NCI-H226 (cell line): ENCODE data around the gene VAMP8.
"Not testable (repeated sequence)": the region's sequence is repeated elsewhere in the genome, so short reads cannot be mapped to it uniquely, and the experiment has no call there.

Experiments used
- DNase-seq: peaks from one replicate; pipeline ENCODE4 v3.0.0-alpha.2; 2015

Gene VAMP8

DNA sequence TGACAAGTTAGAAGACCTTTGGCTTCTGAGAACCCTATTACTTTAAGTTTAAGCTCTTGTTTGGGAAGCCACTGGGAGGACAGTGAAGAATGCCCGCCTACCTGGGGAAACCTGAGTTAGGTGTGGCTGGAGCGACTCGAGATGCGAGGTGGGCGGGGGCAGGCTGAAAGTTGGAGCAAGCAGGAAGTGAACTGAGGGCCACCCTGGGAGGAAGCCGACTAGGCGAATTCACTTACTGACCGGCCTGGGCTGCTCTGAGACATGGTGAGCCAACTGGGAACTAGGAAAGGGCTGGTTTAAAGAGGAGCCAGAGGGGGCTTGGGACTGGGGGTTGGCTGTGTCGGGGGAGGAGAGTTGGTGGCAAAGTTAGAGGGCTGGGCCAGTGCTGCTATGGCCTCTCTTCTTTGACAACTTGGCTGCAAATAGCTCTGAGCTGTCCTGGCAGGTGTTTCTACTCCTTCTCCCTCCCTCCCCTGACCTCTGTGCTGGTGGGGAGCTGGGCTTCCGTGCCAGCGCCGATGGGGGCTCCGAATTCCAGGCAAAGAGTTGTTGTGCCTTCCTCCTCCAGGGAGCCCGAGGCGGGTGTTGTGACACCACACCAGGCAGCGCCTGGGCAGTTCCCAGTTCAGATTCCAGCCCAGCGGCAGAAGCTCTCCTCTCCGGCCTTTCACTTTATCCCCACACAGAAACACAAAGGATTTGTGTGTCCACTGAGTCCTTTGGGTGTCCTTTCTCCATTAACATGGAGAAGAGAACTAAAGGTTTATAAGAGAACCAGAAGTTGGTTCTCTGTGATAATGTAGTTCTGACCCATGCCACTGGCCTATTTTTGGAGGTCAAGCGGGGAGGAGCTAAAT, at the start of gene VAMP8:
TSS of gene VAMP8 (plus strand) at position 201 of the 857 bp plus-strand sequence. CDS start at position 262, 61 bp downstream.
- DNase-seq: peak; percentile 47

DNA sequence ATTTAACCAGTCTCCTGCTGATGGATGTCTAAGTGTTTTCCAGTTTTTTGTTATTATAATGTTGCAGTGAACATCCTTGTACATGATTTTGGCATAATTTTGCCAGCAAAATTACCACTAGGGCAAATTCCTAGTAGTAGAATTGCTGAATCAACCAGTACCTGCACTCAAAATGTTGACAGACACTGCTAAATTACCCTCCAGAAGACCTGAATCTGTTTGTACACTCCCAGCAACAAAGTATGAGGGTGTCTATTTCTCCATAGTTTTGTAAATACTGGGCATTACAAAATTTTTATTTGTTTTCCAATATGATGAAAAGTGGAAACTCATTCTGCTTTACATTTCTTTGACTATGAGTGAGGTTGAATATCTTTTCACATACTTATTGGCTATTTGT, 49.6 kb upstream of the VAMP8 start:
- DNase-seq: no peak

DNA sequence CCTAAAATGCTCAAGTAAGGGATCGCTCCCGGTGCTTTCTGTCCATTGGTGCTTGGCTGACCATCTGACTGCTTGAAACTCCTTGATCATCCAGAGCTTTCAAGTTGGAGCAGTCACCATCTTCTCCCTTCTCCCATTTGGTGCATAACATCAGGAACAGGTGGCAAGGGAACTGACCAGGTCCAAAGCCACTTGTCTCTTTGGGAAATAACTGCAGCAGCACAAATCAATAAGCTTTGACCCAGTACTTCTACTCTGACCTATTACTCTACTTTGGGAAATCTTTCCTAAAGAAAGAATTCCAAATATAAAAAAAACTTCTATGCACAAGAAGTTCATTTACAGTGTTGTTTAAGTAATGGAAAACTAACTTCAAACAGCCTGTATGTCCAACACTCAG, 49.0 kb upstream of the VAMP8 start:
- DNase-seq: no peak

DNA sequence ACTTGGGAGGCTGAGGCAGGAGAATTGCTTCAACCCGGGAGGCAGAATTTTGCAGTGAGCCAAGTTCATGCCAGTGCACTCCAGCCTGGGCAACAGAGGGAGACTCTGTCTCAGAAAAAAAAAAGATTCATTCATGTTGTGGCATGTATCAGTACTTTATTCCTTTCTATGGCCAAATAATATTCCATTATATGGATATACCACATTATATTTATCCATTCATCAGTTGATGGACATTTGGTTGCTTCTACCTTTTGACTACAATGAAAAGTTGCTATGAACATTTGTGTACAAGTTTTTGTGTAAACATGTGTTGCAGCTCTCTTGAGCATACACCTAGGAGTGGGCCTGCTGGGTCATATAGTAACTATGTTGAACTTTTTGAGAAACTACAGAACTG, 47.6 kb upstream of the VAMP8 start:
- no peak for DNase-seq

DNA sequence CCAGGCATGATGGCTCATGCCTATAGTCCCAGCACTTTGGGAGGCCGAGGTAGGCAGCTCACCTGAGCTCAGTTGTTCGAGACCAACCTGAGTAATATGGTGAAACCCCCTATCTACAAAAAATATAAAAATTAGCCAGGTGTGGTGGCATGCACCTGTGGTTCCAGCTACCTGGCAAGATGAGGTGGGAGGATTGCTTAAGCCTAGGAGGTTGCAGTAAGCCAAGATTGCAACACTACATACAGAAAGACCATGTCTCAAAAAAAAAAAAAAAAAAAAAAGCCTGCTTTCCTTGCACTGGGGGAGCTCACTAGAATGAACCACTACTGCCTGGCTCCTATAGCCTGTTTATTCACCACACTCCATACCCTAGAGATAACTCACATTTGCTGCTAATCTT, 45.8 kb upstream of the VAMP8 start:
- no peak for DNase-seq

DNA sequence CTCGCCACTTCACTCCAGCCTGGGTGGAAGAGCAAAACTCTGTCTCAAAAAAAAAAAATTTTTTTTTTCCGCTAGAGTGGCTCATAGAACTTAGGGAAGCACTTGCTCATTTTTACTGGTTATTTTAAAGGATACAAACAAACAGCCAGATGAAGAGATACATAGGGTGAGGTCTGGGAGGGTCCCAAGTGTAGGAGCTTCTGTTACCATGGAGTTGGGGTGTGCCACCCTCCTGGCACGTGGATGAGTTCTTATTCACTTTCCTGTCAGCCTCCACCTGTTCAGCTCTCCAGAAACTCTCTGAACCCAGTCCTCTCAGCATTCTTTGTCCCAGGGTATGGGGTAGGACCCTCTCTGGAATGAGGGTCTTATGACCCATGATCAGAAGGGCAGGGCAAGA, 43.3 kb upstream of the VAMP8 start:
- no peak for DNase-seq

DNA sequence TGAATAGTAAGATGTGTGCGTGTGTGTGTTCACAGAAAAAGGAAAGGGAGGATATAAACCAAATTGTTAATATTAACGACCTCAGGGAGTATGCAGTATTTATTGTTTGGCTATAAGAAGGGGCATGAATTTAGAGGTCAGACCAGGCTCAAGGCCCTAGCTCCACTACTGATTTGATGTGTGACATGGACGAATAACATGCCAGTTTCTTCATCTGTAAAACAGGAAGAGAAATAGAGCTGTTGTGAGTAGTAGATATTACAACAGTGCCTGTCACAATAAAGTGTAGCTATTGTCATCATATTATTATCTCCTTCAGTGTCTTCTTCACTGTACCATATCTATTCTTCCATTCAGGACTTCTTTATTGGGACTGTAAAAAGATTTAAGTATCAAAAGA, 42.5 kb upstream of the VAMP8 start:
- no peak for DNase-seq

DNA sequence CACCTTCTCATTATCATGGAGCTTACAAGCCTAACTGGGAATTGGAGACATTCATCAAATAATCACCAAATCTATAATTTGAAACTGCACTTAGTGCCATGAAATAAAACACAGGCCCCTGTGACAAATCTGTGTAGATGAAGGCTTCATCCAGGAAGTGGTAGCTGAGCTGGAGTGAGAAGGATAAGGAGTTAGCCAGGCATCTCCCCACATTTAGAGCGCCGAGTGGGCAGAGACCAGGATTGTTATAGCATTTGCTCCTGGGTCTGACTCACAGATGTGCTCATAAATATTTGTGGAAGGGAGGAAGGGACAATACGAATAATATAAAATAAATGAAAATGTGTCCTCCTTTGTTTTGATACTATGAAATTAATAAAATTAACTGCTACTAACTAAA, 40.9 kb upstream of the VAMP8 start:
- DNase-seq: peak; percentile 53

DNA sequence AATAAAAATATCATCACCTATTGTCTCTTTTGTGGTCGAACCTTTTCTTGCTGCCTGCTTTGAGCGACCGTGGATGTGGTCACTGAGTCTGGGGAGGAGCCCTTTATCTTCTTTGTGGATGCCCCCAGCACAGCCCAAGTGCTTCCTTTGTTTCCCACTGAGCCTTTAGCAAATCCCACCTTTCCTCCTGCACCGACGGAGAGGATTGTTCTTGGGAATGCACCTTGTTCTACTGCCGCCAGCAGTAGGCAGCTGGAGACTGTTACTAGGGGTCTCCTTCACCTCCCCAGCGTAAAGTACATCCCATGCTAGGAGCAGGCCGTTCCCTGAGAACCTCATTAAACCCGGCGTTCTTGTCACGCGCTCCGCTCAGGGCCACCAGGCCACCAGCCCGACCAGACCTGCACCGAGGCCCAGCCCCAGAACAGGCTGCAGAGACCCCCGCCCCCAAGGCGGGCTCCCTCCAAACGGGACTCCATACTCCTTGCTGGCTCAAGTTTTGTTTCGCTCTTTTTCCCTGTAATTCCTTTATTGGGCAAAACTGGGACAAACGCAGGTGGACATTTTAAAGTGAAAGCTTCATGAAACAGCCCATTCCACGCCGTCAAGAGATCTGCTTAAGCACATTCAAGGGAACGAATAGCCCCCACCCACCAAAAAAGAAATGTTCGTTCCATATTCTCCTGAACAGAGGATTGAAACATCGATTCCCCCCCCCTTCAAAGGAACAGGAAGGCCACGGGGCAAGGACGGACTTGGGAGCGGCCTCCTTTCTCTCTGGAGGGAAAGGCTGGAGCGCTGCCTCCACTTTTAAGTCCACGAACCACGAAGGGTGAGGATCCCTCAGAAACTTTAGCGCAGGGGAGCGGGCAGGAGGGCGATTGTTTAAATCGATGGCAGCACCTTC, 39.5 kb upstream of the VAMP8 start:
- no peak for DNase-seq

DNA sequence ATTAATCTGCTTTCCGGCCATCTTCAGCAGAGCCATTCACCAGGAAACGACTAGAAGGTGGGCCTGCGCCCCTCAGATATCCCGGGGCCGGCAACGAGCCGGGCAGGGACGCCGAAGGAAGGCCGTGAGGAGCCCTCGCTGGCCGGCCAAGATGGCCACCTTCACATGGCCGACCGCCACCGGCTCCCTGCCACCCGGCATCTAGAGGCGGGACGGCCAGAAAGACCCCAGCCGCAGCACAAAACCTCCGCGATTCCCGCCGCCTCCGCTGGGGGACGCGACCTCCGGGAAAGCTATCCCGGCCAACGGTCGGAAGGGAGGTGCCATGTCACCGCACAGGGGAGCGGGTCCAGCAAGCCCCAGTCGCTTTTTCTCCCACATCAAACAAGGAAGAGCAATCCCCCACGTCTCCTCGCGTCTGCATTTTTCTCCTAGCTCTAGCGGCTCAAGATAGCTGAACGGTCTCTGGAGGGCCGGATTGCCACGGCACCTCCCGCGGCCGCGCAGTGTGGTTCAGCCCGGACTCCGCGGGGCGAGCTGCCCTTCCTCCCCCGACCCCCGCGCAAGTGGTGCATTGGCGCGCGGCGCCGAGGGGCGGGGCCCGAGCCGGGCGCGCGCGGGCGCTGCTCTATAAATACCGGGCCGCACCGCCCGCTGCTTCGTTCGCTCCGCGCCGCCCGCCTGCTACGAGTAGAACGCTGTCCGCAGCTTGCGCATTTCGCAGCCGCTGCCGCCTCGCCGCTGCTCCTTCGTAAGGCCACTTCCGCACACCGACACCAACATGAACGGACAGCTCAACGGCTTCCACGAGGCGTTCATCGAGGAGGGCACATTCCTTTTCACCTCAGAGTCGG, 38.7 kb upstream of the VAMP8 start, which contains the start of gene MAT2A:
TSS of gene MAT2A (plus strand) at position 662 of the 854 bp plus-strand sequence. CDS start at position 782, 120 bp downstream.
- DNase-seq: peak; percentile 84

DNA sequence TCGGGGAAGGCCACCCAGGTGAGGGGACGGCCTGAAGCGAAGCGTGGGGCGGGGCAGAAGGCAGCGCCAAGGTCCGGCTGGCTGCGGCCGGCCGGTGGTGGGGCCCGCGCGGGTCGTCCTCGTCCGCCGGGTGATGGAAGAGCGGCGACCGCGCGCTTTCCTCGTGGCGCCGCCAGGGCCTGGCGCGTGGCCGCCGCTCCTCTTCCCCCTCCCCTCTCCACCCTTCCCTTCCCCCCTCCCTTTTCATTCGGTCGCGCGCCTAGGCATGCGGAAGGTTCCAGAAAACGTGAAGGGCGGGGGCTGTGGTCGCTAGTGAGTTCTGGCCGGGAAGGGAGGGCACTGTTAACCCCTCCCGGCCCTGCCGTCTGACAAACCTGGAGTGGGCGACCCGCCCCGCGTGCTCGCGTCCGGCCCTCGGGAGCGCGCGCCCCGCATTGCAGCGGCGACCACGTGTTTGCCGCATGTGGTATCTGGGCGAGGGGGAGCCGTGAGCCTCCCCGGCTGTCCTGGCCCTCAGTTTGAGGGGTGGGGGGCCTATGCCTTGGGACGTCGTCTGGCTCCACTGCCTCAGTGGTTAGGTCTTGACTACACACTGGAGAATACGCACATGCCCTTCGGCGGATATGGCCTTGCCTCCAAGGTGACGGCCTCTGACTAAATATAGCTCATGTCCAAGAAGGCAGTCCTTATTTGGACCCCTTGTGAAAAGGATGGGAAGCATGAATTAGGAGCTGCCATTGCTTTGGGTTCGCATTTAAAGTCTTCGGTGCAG, 37.8 kb upstream of the VAMP8 start:
- DNase-seq: peak; percentile 72

DNA sequence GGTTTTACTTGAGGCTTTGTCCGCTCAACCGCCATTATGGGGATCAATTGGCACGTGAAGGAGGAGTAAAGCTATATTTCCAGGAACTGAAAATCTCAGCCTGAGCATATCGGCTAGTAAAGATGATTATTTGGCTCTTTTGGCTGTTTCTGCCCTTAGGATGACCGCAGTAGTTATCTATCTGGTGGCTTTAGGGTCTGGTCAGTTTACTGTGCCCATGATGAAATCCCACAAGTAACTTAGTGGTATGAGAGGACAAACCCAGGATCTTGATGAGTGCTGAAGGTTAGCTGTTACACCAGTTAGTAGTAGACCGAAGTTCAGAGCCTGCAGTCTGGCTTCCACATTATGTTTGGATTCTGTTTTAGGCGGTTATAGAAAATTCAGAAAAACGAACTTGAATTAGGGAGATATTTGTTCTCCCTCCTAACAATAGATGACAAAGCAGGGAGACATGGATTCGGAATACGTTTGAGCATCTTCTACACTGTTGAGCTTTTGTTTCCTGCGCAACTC, 37.2 kb upstream of the VAMP8 start:
- DNase-seq: no peak

DNA sequence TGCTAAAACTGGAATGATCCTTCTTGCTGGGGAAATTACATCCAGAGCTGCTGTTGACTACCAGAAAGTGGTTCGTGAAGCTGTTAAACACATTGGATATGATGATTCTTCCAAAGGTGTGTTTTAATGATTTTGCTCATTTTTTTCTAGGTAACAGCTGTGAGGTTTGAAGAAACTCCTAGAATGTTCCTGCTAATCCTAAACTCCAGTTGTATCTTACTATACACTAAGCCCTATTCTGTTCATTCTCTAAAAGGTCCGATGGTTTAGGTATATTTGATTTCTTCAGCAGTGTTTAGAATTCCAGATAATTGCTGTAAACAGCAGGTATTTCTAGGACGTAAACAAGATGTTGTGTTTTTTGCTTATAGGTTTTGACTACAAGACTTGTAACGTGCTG, 36.1 kb upstream of the VAMP8 start:
- no peak for DNase-seq

DNA sequence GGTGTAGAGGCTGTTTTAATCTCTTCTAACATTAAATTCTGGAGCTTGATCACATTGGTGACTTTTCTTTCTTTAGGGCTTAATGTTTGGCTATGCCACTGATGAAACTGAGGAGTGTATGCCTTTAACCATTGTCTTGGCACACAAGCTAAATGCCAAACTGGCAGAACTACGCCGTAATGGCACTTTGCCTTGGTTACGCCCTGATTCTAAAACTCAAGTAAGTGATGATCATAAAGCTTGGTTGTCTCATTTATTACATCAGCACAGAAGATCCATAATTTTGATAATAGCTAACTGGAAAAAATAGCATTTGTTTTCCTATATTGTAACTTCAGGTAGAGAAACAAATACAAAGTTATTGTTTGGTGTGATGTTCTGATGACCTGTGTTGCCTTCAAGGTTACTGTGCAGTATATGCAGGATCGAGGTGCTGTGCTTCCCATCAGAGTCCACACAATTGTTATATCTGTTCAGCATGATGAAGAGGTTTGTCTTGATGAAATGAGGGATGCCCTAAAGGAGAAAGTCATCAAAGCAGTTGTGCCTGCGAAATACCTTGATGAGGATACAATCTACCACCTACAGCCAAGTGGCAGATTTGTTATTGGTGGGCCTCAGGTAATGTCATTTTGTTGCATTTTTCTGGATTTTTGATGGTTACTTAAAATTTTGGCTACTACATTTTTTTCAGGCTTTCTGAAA, 35.5 kb upstream of the VAMP8 start:
- DNase-seq: no peak

DNA sequence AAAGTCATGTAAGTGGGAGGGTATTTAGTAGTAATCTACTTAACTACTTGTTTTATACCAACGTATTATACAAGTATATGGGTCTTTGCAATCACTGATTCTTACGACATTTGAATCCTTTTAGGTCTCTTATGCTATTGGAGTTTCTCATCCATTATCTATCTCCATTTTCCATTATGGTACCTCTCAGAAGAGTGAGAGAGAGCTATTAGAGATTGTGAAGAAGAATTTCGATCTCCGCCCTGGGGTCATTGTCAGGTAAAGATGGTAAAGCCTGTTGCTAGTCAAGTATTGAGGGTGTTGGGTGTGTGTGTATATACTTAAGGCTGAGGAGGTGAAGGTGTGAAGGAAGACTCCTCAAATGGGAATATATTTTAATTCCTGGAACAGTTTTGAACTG, 34.6 kb upstream of the VAMP8 start:
- DNase-seq: no peak

DNA sequence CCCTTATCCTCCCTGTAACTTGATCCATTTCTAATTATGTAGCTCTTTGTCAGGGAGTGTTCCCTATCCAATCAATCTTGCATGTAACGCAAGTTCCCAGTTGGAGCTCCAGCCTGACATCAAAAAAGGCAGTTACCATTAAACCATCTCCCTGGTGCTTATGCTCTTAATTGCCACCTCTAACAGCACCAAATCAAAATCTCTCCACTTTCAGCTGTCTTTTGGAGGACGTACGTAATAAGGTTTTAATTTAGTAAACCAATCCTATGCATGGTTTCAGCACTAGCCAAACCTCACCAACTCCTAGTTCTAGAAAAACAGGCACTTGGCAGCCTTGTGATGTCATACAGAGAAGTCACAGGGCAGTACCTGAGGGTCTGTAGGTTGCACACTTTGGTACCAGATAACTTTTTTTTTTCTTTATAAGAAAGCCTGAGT, 33.1 kb upstream of the VAMP8 start:
- DNase-seq: not testable (repeated sequence)

DNA sequence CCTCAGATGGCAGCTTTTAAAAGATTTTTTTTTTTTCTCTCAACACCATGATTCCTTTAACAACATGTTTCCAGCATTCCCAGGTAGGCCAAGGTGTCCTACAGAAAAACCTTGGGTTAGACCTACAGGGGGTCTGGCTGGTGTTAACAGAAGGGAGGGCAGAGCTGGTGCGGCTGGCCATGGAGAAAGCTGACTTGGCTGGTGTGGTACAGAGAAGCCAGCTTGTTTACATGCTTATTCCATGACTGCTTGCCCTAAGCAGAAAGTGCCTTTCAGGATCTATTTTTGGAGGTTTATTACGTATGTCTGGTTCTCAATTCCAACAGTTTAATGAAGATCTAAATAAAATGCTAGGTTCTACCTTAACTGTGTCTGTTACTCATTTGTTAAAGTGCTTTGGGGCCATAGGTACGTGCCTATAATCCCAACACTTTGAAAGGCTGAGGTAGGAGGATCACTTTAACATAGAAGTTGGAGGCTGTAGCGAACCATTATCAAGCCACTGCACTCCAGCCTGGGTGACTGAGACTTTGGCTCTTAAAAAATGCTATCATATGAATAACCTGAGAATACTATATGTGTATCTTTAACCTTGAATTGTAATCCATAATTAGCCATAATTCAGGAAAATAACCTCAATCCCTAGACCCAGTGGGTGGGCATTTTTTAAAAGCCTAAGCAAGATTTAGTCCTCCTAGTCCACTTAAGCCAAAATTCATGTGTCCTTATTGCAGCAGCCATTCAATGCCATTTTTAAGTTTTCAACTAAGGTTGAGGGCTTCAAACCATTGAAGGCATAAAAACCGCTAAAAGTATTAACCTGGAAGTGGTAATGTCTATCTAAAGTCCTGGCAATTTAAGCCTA, 32.2 kb upstream of the VAMP8 start:
- DNase-seq: not testable (repeated sequence)

DNA sequence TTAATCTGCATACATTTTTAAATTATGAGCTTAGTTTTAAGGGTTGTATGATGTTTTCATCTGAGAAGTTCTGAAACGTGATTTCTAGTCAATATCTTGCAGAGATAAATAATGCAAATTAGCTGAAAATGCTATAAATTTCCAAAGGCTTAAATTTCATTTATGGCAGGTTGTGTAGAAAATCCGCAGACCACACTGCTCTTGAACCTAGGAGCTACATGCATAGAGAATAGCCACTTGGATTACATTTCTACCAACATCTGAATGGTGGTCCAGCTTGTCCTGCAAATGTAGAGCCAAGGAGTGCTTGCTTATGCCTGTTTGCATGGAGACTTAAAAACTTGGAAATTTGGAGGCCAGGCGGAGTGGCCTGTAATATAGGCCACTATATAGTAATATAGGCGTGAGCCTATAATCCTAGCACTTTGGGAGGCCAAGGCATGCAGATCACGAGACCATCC, 31.6 kb upstream of the VAMP8 start:
- no peak for DNase-seq

DNA sequence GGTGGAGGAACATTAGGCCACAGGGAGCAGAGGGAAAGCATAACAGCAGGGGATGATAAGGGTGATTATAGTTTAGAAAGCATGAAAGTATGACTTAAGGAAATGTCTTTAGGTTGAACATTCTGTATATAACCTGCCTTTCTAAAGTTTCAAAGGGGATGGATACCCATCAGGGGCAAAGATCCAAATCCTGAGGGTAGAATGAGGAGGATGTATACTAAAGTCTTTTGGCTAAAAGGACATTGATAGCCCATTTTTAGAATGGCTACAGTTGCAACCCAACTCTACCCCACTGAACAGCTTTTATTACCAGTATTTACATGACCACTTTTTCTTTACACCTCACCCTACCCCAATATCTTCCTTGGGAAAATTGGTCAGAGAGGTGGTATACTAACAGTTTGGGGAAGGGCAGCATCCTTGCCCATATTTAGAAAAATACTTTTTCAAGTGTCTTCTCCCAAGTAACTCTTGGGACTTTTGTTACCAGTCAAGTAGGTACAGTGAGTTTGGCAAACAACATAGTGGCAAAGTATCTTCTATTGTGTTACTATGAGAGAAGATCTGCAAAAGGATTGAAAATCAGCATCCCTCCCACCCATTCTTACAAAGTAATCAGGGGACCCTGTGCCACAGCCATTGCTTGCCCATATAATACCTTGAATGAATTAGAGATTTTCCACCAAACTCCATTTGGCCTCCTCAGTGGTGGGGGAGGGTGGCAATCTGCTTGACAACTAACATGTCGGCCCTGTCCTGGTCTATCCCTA, 30.1 kb upstream of the VAMP8 start:
- DNase-seq: no peak
